ENCODE results near the gene ZNF554. TPM values are rescaled to one million over a fixed set of nuclear protein-coding genes. Genes with fewer than 3 reads are reported as not detected.

The ZNF554 gene
- total and polyA plus RNA-seq, 4 donors: 0.94 to 3.3 (median 2.1) TPM

DNA sequence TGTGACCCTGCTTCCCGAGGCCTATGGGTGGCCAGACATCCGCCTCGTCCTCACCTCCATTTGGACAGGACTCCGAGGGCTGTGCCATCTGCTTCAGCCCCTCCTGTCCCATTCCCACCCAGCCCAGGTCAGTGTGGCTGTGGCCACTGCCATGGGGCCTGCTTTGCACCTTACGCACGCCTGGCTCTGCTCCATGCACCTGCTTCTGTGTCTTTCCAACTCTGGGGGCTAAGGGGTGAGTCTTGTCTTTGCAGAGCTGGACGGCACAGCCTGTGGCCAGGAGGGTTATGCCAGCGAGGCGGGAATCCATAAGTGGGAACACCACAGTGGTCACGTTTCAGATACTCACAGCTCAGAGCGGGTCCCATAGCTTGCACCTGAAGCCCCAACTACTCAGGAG lies 5.2 kb upstream of the ZNF554 start (continued):
- TF ChIP-seq REST (IDR thresholded peaks at IDR 0.05): no peak
- TF ChIP-seq RXRA (IDR thresholded peaks at IDR 0.05): no peak
- no peak for TF ChIP-seq ATF3 (IDR thresholded peaks at IDR 0.05)
- no peak for TF ChIP-seq GABPA (IDR thresholded peaks at IDR 0.05 in 1 of 2, conservative IDR thresholded peaks at IDR 0.05 in 1 of 2)
- no peak for TF ChIP-seq RAD21 (IDR thresholded peaks at IDR 0.05)
- TF ChIP-seq, protein P1, sequence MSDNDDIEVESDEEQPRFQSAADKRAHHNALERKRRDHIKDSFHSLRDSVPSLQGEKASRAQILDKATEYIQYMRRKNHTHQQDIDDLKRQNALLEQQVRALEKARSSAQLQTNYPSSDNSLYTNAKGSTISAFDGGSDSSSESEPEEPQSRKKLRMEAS (IDR thresholded peaks at IDR 0.05): no peak
- no peak for TF ChIP-seq YY1 (IDR thresholded peaks at IDR 0.05)
- TF ChIP-seq JUND (IDR thresholded peaks at IDR 0.05): no peak
- no peak for TF ChIP-seq HNF4A (conservative IDR thresholded peaks at IDR 0.05)

DNA sequence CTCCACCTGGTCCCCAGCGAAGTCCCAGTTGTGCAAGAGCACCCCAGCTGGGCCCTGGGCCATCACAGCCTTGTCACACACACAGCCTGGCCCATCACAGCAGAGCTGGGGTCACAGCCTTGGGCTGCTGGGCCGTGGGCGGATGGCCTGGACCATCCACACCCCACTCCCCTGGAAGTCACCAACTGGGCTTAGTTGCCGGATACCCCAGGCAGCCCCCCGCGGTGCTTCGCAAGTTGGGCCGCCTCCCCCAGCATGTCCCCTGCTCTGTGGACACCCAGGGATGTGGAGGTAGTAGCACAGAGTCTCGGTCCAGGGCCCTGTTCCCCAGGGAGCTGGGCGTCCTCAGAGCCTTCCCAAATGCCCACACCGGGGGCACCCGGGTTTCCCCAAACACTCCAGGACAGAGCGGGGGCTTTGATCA lies 4.5 kb upstream of the ZNF554 start:
- no peak overlapping the region for H3K9ac ChIP-seq (ENCODE audit: low read depth in 1 of 2, low read length in 2 of 2)
- 92% methylated on average over 13 of the region's 13 CpGs for WGBS
- H3K36me3 ChIP-seq (ENCODE audit: control insufficient read depth in 4 of 4, insufficient read depth in 3 of 4, low read depth in 1 of 4, low read length in 3 of 4): no peaks in the 10 kb centered on the region

DNA sequence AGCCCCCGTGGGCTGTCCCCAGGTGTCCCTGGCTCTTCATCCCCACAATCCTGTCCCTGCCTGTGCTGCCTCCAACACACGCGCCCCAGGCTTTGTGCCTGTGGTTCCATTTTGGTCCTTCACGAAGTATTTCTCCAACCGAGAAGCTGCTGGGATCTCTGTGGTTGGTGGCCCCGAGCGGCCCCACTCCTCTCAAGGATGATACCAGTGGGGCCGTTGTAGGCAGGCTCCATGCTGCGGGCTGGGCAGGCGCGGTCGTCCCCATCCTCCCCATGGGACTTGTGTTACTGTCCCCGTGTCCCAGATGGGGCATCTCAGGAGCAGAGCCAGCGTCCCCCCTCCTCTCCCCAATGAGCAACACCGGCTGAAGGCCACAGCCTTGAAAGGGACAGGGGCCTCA lies 3.7 kb upstream of the ZNF554 start:
- Histone ChIP-seq H3K4me1 (ENCODE audit: control insufficient read depth in 4 of 4, insufficient read depth in 4 of 4, low read length in 3 of 4) (peaks cover 4 to 35% (median 19%) of the 10 kb centered on the region in 4 donors), H3K27ac (ENCODE audit: low read depth in 1 of 2, low read length in 2 of 2) (no peak overlapping the region), H3K36me3 (ENCODE audit: control insufficient read depth in 4 of 4, insufficient read depth in 3 of 4, low read depth in 1 of 4, low read length in 3 of 4) (no peaks in the 10 kb centered on the region), H3K27me3 (ENCODE audit: control insufficient read depth in 4 of 4, insufficient read depth in 4 of 4, low read length in 3 of 4) (no peaks in the 10 kb centered on the region), H3K9ac (ENCODE audit: low read depth in 1 of 2, low read length in 2 of 2) (no peak overlapping the region), H3K9me3 (ENCODE audit: control insufficient read depth in 4 of 4, low read length in 3 of 4) (no peaks in the 10 kb centered on the region), H3K4me3 (ENCODE audit: low read depth in 1 of 3, low read length in 3 of 3) (no peak overlapping the region)
- TF ChIP-seq RAD21 (IDR thresholded peaks at IDR 0.05): no peak
- TF ChIP-seq TAF1 (conservative IDR thresholded peaks at IDR 0.05): no peak
- no peak for TF ChIP-seq NR2F2 (IDR thresholded peaks at IDR 0.05)
- TF ChIP-seq FOXA2 (IDR thresholded peaks at IDR 0.05): no peak
- TF ChIP-seq SP1 (IDR thresholded peaks at IDR 0.05): no peak
- TF ChIP-seq ATF3 (IDR thresholded peaks at IDR 0.05): no peak
- TF ChIP-seq RXRA (IDR thresholded peaks at IDR 0.05): no peak
- no peak for TF ChIP-seq GABPA (IDR thresholded peaks at IDR 0.05 in 1 of 2, conservative IDR thresholded peaks at IDR 0.05 in 1 of 2)
- TF ChIP-seq JUND (IDR thresholded peaks at IDR 0.05): no peak
- 93% methylated on average over 15 of the region's 15 CpGs for WGBS
- no peak for DNase-seq (ENCODE audit: low spot score)

More for the DNA sequence above, 4.5 kb upstream of the ZNF554 start:
- no peak for TF ChIP-seq TAF1 (conservative IDR thresholded peaks at IDR 0.05)
- H3K27ac ChIP-seq (ENCODE audit: low read depth in 1 of 2, low read length in 2 of 2): no peak overlapping the region
- H3K4me1 ChIP-seq (ENCODE audit: control insufficient read depth in 4 of 4, insufficient read depth in 4 of 4, low read length in 3 of 4): peaks cover 5 to 36% (median 23%) of the 10 kb centered on the region in 4 donors
- DNase-seq (ENCODE audit: low spot score): no peak
- H3K9me3 ChIP-seq (ENCODE audit: control insufficient read depth in 4 of 4, low read length in 3 of 4): no peaks in the 10 kb centered on the region
- no peak overlapping the region for H3K4me3 ChIP-seq (ENCODE audit: low read depth in 1 of 3, low read length in 3 of 3)
- H3K27me3 ChIP-seq (ENCODE audit: control insufficient read depth in 4 of 4, insufficient read depth in 4 of 4, low read length in 3 of 4): no peaks in the 10 kb centered on the region
